ENCODE results near the gene PACRG. TPM values are rescaled to one million over a fixed set of nuclear protein-coding genes. Genes with fewer than 3 reads are reported as not detected.

Gene PACRG
- total RNA-seq, 2 experiments from 2014 or later: 0.66 to 0.81 TPM

- Mint-ChIP-seq H3K9me3 (no peaks in the 10 kb centered on the region), H3K4me1 (ENCODE audit: low read depth) (no peaks in the 10 kb centered on the region), H3K27me3 (peaks cover 4% of the 10 kb centered on the region), H3K4me3 (no peak overlapping the region), H3K36me3 (ENCODE audit: low read depth) (no peaks in the 10 kb centered on the region), H3K27ac (no peak overlapping the region)
- ChIA-PET POLR2A (no interaction called here), CTCF (no interaction called here)
- H3K27ac ChIP-seq (ENCODE audit: low read depth in 1 of 2, low read length in 2 of 2): no peak overlapping the region
- no peaks in the 10 kb centered on the region for H3K36me3 ChIP-seq (ENCODE audit: insufficient read depth, low read length)
- no peak for TF ChIP-seq CTCF (IDR thresholded peaks at IDR 0.05)
- DNase-seq (no peak), ATAC-seq (ENCODE audit: poor library complexity) (no peak)
- H3K4me3 ChIP-seq (ENCODE audit: low read length): no peak overlapping the region
- H3K4me1 ChIP-seq (ENCODE audit: insufficient read depth, low read length): no peaks in the 10 kb centered on the region
- peaks cover 0 to 3% of the 10 kb centered on the region in 2 experiments for H3K27me3 ChIP-seq (ENCODE audit: control insufficient read depth in 1 of 2, insufficient read depth in 2 of 2, low read length in 2 of 2)
- intact Hi-C loops (cut with DNase I, micrococcal nuclease): no loop called here
- H3K9me3 ChIP-seq (ENCODE audit: control insufficient read depth in 1 of 2, insufficient read depth in 1 of 2, low read length in 2 of 2): no peaks in the 10 kb centered on the region
These were observed 613.7 kb downstream of the PACRG start for GRCh38 chr6:163341224-163342061.

GRCh38 chr6:163342571-163343539, 615.1 kb downstream of the PACRG start:
- Histone ChIP-seq H3K9me3 (ENCODE audit: control insufficient read depth in 1 of 2, insufficient read depth in 1 of 2, low read length in 2 of 2) (no peaks in the 10 kb centered on the region), H3K27me3 (ENCODE audit: control insufficient read depth in 1 of 2, insufficient read depth in 2 of 2, low read length in 2 of 2) (no peaks in the 10 kb centered on the region), H3K36me3 (ENCODE audit: insufficient read depth, low read length) (no peaks in the 10 kb centered on the region), H3K4me1 (ENCODE audit: insufficient read depth, low read length) (no peaks in the 10 kb centered on the region), H3K27ac (ENCODE audit: low read depth in 1 of 2, low read length in 2 of 2) (no peak overlapping the region), H3K4me3 (ENCODE audit: low read length) (no peak overlapping the region)
- TF ChIP-seq CTCF (IDR thresholded peaks at IDR 0.05): no peak
- Mint-ChIP-seq H3K9me3 (no peaks in the 10 kb centered on the region), H3K27ac (no peak overlapping the region), H3K4me3 (no peak overlapping the region), H3K36me3 (ENCODE audit: low read depth) (no peaks in the 10 kb centered on the region), H3K4me1 (ENCODE audit: low read depth) (no peaks in the 10 kb centered on the region), H3K27me3 (no peaks in the 10 kb centered on the region)
- POLR2A ChIA-PET: no interaction called here
- ATAC-seq (ENCODE audit: poor library complexity) (no peak), DNase-seq (no peak)
- CTCF ChIA-PET: no interaction called here
- intact Hi-C loops (cut with DNase I, micrococcal nuclease): no loop called here

GRCh38 chr6:163343609-163344008, 615.8 kb downstream of the PACRG start:
- ChIA-PET POLR2A (no interaction called here), CTCF (no interaction called here)
- H3K36me3 ChIP-seq (ENCODE audit: insufficient read depth, low read length): no peaks in the 10 kb centered on the region
- TF ChIP-seq CTCF (IDR thresholded peaks at IDR 0.05): no peak
- Mint-ChIP-seq H3K9me3 (no peaks in the 10 kb centered on the region), H3K4me1 (ENCODE audit: low read depth) (no peaks in the 10 kb centered on the region), H3K27me3 (no peaks in the 10 kb centered on the region), H3K36me3 (ENCODE audit: low read depth) (no peaks in the 10 kb centered on the region), H3K27ac (no peak overlapping the region), H3K4me3 (no peak overlapping the region)
- intact Hi-C loops (cut with DNase I, micrococcal nuclease): no loop called here
- no peaks in the 10 kb centered on the region for H3K9me3 ChIP-seq (ENCODE audit: control insufficient read depth in 1 of 2, insufficient read depth in 1 of 2, low read length in 2 of 2)
- H3K4me1 ChIP-seq (ENCODE audit: insufficient read depth, low read length): no peaks in the 10 kb centered on the region
- no peak overlapping the region for H3K27ac ChIP-seq (ENCODE audit: low read depth in 1 of 2, low read length in 2 of 2)
- no peaks in the 10 kb centered on the region for H3K27me3 ChIP-seq (ENCODE audit: control insufficient read depth in 1 of 2, insufficient read depth in 2 of 2, low read length in 2 of 2)
- no peak overlapping the region for H3K4me3 ChIP-seq (ENCODE audit: low read length)
- ATAC-seq (ENCODE audit: poor library complexity) (no peak), DNase-seq (no peak)
